Peyer's patch (tissue), 4 donors: ENCODE results near the gene CHML. TPM values are rescaled to one million over a fixed set of nuclear protein-coding genes. Genes with fewer than 3 reads are reported as not detected.

Experiments
- DNase-seq, 3 donors: peaks; one replicate each; pipeline ENCODE4 v3.0.0-alpha.2; 2017 to 2019
- H3K27ac ChIP-seq, 4 donors: fragments of 200-600 bp; sonication (generic); one replicate each; pipeline ENCODE4 v1.5.1; 2016 to 2019
- H3K27me3 ChIP-seq, 2 donors: fragments of 200-600 bp; sonication (generic); one replicate each; pipeline ENCODE4 v1.5.1; 2019
- H3K36me3 ChIP-seq, 3 donors: fragments of 200-600 bp; sonication (generic); one replicate each; pipeline ENCODE4 v1.5.1; 2016 to 2019
- H3K4me1 ChIP-seq, 4 donors: fragments of 200-600 bp; sonication (generic); one replicate each; pipeline ENCODE4 v1.5.1; 2016 to 2019
- H3K4me3 ChIP-seq, 4 donors: fragments of 200-600 bp; sonication (generic); 1 replicate in 3 of 4; 2 replicates in 1 of 4; pipeline ENCODE4 v1.5.1; 2016 to 2019; ENCODE audit warnings: mild to moderate bottlenecking in 1 of 4
- H3K9me3 ChIP-seq, 4 donors: fragments of 200-600 bp; sonication (generic); one replicate each; pipeline ENCODE4 v1.5.1; 2016 to 2019; ENCODE audit warnings: mild to moderate bottlenecking in 1 of 4
- POLR2A ChIP-seq, 2 donors: fragments of 450-650 bp; IDR thresholded peaks; one replicate each; pipeline ENCODE4 v1.5.1; 2017; ENCODE audit warnings: antibody characterized with exemption in 2 of 2, mild to moderate bottlenecking in 2 of 2, moderate library complexity in 2 of 2
- total RNA-seq, 4 donors: library from RNA; depleted of rRNA; stranded (reverse); fragments of >200 nt; gene quantifications; one replicate each; pipeline ENCODE4 v1.1.0, GENCODE V29; 2016
- TF ChIP-seq, protein P1 (sequence below), 6 experiments: fragments of 450-650 bp in 4 of 6; fragments of 200-600 bp in 2 of 6; sonication (generic) in 1 of 6; IDR thresholded peaks; one replicate each; pipeline ENCODE4 v1.5.1; 2017 to 2019; ENCODE audit warnings: antibody characterized with exemption in 6 of 6, mild to moderate bottlenecking in 3 of 6, moderate library complexity in 1 of 6

CHML gene
- total RNA-seq, 4 donors from 2014 or later: 6.6 to 11.0 (median 9.1) TPM

DNA sequence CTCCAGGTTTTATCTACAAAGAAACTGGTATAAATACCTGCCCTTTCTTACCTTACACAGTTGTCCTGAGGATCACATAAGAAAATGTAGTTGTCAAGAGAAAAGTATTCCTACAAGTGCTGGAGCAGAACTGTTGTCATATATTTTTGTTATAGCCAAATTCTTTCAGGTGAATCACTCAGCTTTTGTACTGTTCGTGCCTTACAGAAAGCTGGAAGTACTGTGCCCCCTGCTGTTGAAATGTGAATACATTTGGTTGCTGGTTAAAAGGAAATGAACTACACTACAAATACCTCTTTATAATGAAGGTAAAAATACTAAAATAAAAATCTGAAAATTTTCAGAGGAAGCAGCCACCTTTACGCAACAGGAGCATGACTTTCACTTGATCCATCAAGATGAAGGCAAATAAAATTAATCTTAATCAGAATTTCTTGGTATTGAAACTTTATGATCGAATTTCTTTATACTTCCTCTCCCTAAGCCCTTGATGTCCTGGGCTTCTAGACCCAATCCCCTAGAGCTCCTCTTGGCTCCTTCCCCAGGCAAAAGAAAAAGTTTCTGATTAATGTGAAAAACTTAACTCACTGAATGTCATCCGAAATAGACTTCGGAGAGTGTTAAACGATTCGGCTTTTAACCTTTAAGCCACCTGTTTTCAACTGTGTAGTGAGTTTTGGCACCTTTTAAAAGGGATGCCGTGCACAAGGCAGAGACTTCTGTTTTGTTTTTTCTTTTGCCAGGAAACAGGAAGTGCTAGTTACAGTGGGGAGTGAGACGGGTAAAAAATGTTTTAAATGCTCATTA is 12.5 kb downstream of the CHML start:
- Histone ChIP-seq H3K27ac (peak overlapping the region in 1 of 4 donors; percentile 28), H3K4me3 (no peak overlapping the region), H3K36me3 (no peaks in the 10 kb centered on the region), H3K9me3 (no peaks in the 10 kb centered on the region), H3K4me1 (no peaks in the 10 kb centered on the region), H3K27me3 (no peaks in the 10 kb centered on the region)
- peak in 2 of 3 donors; percentile 32 to 65 for DNase-seq
- TF ChIP-seq POLR2A (IDR thresholded peaks at IDR 0.05): no peak
- TF ChIP-seq, protein P1, sequence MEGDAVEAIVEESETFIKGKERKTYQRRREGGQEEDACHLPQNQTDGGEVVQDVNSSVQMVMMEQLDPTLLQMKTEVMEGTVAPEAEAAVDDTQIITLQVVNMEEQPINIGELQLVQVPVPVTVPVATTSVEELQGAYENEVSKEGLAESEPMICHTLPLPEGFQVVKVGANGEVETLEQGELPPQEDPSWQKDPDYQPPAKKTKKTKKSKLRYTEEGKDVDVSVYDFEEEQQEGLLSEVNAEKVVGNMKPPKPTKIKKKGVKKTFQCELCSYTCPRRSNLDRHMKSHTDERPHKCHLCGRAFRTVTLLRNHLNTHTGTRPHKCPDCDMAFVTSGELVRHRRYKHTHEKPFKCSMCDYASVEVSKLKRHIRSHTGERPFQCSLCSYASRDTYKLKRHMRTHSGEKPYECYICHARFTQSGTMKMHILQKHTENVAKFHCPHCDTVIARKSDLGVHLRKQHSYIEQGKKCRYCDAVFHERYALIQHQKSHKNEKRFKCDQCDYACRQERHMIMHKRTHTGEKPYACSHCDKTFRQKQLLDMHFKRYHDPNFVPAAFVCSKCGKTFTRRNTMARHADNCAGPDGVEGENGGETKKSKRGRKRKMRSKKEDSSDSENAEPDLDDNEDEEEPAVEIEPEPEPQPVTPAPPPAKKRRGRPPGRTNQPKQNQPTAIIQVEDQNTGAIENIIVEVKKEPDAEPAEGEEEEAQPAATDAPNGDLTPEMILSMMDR (IDR thresholded peaks at IDR 0.05): peak; percentile 21 to 81 (median 60)

DNA sequence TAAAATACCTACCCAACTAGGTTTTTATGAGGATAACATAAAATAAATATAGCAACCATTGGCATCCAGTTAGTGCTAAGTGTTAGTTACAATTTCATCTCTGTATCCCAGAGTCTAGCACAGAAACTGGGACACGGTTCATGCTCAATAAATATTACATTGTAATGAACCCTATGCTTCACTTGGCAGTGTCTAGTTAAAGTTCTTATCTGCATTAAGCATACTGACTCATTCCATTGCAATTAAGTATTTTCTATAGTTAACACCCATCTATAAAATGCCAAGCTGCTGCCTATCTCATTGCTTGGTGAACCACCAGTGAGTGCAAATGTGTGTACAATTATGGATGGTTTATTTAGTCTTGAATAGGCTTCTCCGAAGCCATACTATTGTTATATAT is 15.2 kb downstream of the CHML start:
- TF ChIP-seq, protein P1 (IDR thresholded peaks at IDR 0.05): no peak
- TF ChIP-seq POLR2A (IDR thresholded peaks at IDR 0.05): no peak
- Histone ChIP-seq H3K36me3 (no peaks in the 10 kb centered on the region), H3K9me3 (no peaks in the 10 kb centered on the region), H3K27me3 (no peaks in the 10 kb centered on the region), H3K27ac (peak overlapping the region in 1 of 4 donors; percentile 61), H3K4me1 (no peaks in the 10 kb centered on the region), H3K4me3 (no peak overlapping the region)
- DNase-seq: no peak

DNA sequence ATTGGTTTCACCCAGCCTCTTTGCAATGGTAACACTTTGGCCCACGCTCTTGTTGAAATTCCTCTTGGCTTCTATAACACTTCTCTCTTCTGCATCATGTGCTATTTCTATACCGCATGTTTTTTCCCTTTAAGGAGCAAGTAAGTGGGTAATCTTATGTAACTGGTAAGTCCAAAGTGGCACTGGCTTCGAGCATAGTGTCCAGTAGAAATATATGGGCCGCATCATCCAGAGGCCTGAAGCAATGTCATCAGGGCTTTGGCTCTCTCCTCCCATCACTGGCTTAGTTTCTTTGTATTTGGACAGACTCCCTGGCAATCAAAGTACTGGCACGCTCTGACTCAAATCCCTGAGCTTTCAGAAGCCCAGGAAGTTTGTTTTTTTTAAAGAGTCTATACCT is 17.5 kb downstream of the CHML start:
- Histone ChIP-seq H3K27ac (no peak overlapping the region), H3K27me3 (no peaks in the 10 kb centered on the region), H3K36me3 (no peaks in the 10 kb centered on the region), H3K9me3 (no peaks in the 10 kb centered on the region), H3K4me1 (no peaks in the 10 kb centered on the region), H3K4me3 (no peak overlapping the region)
- no peak for DNase-seq
- TF ChIP-seq, protein P1 (IDR thresholded peaks at IDR 0.05): no peak
- no peak for TF ChIP-seq POLR2A (IDR thresholded peaks at IDR 0.05)

DNA sequence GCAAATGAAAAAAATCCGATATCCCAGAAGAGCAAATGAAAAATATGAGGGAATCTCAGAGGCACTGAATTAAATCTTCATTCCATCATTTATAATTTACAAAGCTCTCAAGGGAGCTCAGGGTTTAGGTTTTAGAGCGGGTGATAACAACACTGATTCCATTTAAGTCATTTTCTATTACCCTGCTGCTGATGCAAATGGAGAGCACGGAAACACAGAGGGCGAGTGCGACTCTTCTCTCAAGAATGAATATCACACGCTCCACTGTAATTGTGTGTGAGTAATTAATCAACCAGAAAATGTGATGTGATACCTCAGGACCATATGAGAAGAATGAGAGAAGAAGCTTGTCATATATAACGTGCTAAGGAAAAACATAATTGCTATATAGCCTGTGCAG is 22.7 kb downstream of the CHML start:
- Histone ChIP-seq H3K9me3 (no peaks in the 10 kb centered on the region), H3K4me1 (peaks cover 0 to 9% (median 0%) of the 10 kb centered on the region in 4 donors), H3K36me3 (no peaks in the 10 kb centered on the region), H3K27me3 (no peaks in the 10 kb centered on the region), H3K27ac (no peak overlapping the region), H3K4me3 (no peak overlapping the region)
- DNase-seq: no peak
- TF ChIP-seq POLR2A (IDR thresholded peaks at IDR 0.05): no peak
- TF ChIP-seq, protein P1 (IDR thresholded peaks at IDR 0.05): no peak

DNA sequence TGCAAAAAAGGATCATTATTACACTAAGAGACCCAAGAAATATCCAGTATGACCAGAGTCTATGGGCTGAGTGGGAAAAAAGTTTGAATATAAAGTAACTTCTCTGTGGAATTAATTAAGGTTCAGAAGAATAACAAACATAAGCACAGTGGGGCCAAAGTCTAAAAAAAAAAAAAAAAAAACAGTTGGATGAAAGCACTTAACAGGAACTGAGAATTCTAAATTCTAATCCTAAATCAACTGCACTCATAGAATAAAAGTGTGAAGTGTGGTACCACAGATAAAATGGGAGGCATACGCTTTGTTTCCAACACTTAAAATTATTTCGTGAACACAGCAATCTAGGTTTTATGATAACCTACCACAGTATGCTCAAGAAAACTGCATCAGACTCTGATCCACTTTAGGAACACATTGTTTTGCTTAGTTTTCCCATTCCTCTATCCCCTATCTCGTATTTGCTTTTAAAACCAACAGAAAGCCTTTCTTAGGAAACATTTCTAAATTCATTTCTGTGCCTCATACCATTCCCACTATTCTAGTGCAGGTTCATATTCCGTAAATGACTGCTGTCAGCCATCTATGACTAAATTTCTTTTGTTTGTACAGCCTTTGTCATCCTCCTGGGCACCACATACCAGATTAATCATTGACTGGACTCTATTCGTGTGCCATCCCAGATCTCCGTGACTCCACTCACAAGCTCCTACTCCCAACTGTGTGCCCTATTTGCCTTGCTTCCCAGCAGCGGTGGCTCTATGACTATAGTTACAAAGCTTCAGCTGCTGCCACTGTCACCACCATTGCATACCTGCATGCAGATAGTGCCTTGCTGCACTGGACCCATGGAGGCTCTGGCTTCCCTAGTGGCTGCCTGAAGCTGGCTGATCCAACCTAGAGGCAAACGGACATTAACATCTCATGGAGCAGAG is 24.9 kb downstream of the CHML start:
- Histone ChIP-seq H3K4me1 (peaks cover 0 to 16% (median 0%) of the 10 kb centered on the region in 4 donors), H3K4me3 (peak overlapping the region in 1 of 4 donors; percentile 11), H3K27me3 (no peaks in the 10 kb centered on the region), H3K36me3 (no peaks in the 10 kb centered on the region), H3K27ac (peak overlapping the region in 1 of 4 donors; percentile 6), H3K9me3 (no peaks in the 10 kb centered on the region)
- TF ChIP-seq, protein P1 (IDR thresholded peaks at IDR 0.05): no peak
- no peak for TF ChIP-seq POLR2A (IDR thresholded peaks at IDR 0.05)
- peak in 1 of 3 donors; percentile 51 for DNase-seq
